ENCODE results near the gene PLEKHB1. TPM values are rescaled to one million over a fixed set of nuclear protein-coding genes. Genes with fewer than 3 reads are reported as not detected.

PLEKHB1 gene
- total RNA-seq, 5 donors from 2014 or later (not counting 1 experiment from before 2014, with no cell fraction given) = 50.8 to 70.6 (median 61.1) TPM

DNA sequence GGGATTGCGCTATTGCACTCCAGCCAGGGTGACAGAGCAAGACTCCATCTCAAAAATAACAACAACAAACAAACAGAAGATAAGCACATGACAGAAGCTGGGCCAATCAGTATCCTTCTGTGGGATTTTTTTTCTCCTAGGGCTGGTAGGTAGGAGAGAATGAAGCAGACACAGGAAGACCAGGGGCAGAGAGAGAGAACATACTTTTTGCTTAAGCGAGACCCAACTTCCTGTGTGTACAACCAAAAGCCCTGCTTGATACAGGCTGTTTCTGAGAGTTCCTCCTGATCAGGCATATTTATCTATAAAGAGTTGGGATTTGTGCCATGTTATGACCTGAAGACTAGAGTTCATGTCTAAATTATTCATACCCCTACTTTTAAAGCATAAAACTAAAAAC lies 12.4 kb upstream of the PLEKHB1 start:
- Histone ChIP-seq H3K4me1 (ENCODE audit: control insufficient read depth in 1 of 2, extremely low read depth in 1 of 2, insufficient read depth in 2 of 2, low read length in 2 of 2) (peaks cover 7 to 14% of the 10 kb centered on the region in 2 experiments), H3K27me3 (replicated peaks in 1 of 2; ENCODE audit: control insufficient read depth in 2 of 2, extremely low read depth in 1 of 2, insufficient read depth in 2 of 2, low read length in 1 of 2) (no peaks in the 10 kb centered on the region), H3K9me3 (no peaks in the 10 kb centered on the region), H3K27ac (ENCODE audit: low read length) (no peak overlapping the region), H3K36me3 (ENCODE audit: control insufficient read depth in 2 of 2, extremely low read depth in 1 of 2, insufficient read depth in 1 of 2, low read length in 1 of 2) (no peaks in the 10 kb centered on the region), H3K4me3 (ENCODE audit: control insufficient read depth in 1 of 2, extremely low read depth in 1 of 2, low read length in 1 of 2) (no peak overlapping the region)
- Mint-ChIP-seq H3K4me1 (peaks cover 6 to 16% (median 8%) of the 10 kb centered on the region in 3 donors), H3K27me3 (no peaks in the 10 kb centered on the region), H3K9me3 (peaks cover 0 to 4% (median 0%) of the 10 kb centered on the region in 3 donors), H3K36me3 (no peaks in the 10 kb centered on the region), H3K4me3 (no peak overlapping the region), H3K27ac (peak overlapping the region; percentile 57 to 82)
- peak; percentile 57 to 86 (median 82) for ATAC-seq (replicated peaks in 1 of 4)
- POLR2A ChIA-PET = no interaction called here
- no CpG with 5 or more reads among the region's 2 CpGs for WGBS (ENCODE audit: insufficient coverage)
- CTCF ChIA-PET = interaction anchor here in 1 of 2 donors (2.3 kb wide), 1 partner anchor 8 kb away, joined by 6 read pairs; no protein-coding TSS in a partner anchor
- peak in 1 of 35 experiments; percentile 27 for DNase-seq

DNA sequence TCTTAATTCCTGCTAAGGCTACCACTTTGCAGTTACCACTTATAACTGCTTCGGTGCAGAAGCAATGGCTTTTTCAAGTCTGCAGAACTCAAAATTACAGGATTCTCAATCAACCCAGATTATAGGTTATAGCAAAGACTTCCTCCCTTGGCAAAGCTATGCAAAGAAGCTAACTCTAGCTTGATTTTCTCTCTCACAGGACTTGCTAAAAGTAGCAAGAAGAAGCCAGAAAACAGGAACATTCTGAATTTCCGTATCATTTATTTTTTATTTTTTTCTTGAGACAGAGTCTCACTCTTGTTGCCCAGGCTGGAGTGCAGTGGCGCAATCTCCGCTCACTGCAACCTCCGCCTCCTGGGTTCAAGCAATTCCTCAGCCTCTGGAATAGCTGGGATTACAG lies 10.7 kb upstream of the PLEKHB1 start:
- Histone ChIP-seq H3K27ac (ENCODE audit: low read length) (no peak overlapping the region), H3K4me3 (ENCODE audit: control insufficient read depth in 1 of 2, extremely low read depth in 1 of 2, low read length in 1 of 2) (no peak overlapping the region), H3K9me3 (no peaks in the 10 kb centered on the region), H3K27me3 (replicated peaks in 1 of 2; ENCODE audit: control insufficient read depth in 2 of 2, extremely low read depth in 1 of 2, insufficient read depth in 2 of 2, low read length in 1 of 2) (peaks cover 0 to 3% of the 10 kb centered on the region in 2 experiments), H3K4me1 (ENCODE audit: control insufficient read depth in 1 of 2, extremely low read depth in 1 of 2, insufficient read depth in 2 of 2, low read length in 2 of 2) (peaks cover 7 to 21% of the 10 kb centered on the region in 2 experiments), H3K36me3 (ENCODE audit: control insufficient read depth in 2 of 2, extremely low read depth in 1 of 2, insufficient read depth in 1 of 2, low read length in 1 of 2) (no peaks in the 10 kb centered on the region)
- POLR2A ChIA-PET = no interaction called here
- H3K27ac Mint-ChIP-seq = no peak overlapping the region
- peaks cover 0 to 4% (median 0%) of the 10 kb centered on the region in 3 donors for H3K9me3 Mint-ChIP-seq
- 97% methylated on average over 5 of the region's 5 CpGs for WGBS (ENCODE audit: insufficient coverage)
- H3K36me3 Mint-ChIP-seq = no peaks in the 10 kb centered on the region
- ATAC-seq (replicated peaks in 1 of 4) (no peak), DNase-seq (no peak)
- H3K27me3 Mint-ChIP-seq = no peaks in the 10 kb centered on the region
- CTCF ChIA-PET = interaction anchor here in 1 of 2 donors (0.6 to 2.3 kb wide), 2 partner anchors 9 to 1394 kb away, joined by 3 to 6 read pairs; no protein-coding TSS in a partner anchor
- H3K4me3 Mint-ChIP-seq = no peak overlapping the region
- peaks cover 14 to 24% (median 15%) of the 10 kb centered on the region in 3 donors for H3K4me1 Mint-ChIP-seq

DNA sequence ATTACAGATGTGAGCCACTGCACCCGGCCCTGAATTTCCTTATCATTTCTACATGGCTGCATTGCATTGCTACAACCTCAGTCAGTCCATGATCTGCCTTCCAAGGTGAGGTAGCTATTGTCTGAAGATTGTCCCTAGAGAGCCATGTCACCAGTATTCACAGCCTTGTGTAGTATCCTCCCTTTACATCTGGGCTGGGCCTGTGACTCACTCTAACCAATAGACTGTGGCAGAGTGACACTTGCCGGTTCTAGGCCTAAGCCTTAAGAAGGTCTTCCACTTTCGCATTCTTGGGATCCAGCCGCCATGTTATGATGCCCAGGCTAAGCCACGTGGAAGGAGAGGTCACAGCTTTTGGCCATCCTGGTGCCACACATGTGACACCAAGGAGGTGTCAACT lies 10.1 kb upstream of the PLEKHB1 start:
- ATAC-seq (replicated peaks in 1 of 4) = no peak
- POLR2A ChIA-PET = no interaction called here
- no peaks in the 10 kb centered on the region for H3K36me3 ChIP-seq (ENCODE audit: control insufficient read depth in 2 of 2, extremely low read depth in 1 of 2, insufficient read depth in 1 of 2, low read length in 1 of 2)

DNA sequence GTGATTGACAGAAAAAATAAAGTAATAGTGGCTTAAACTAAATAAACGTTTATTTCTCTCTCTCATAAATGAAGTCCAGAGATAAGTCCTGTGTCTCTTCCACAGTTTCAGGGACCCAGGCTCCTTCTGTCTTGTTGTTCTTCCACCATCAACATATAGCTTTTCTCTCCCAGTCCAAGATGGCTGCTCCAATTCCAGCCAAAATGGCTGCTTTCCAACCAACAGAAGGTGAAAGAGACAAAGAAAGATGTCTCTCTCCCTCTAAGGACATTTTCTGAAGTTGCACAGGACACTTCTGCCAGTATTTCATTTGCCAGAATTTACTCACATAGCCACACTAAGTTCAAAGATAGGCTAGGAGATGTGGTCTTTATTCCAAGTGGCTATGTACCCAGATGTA lies 9.4 kb upstream of the PLEKHB1 start:
- Histone ChIP-seq H3K4me3 (ENCODE audit: control insufficient read depth in 1 of 2, extremely low read depth in 1 of 2, low read length in 1 of 2) (no peak overlapping the region), H3K36me3 (ENCODE audit: control insufficient read depth in 2 of 2, extremely low read depth in 1 of 2, insufficient read depth in 1 of 2, low read length in 1 of 2) (no peaks in the 10 kb centered on the region), H3K27me3 (replicated peaks in 1 of 2; ENCODE audit: control insufficient read depth in 2 of 2, extremely low read depth in 1 of 2, insufficient read depth in 2 of 2, low read length in 1 of 2) (peaks cover 0 to 3% of the 10 kb centered on the region in 2 experiments), H3K4me1 (ENCODE audit: control insufficient read depth in 1 of 2, extremely low read depth in 1 of 2, insufficient read depth in 2 of 2, low read length in 2 of 2) (peaks cover 12 to 22% of the 10 kb centered on the region in 2 experiments), H3K9me3 (no peaks in the 10 kb centered on the region), H3K27ac (ENCODE audit: low read length) (no peak overlapping the region)
- Mint-ChIP-seq H3K36me3 (no peaks in the 10 kb centered on the region), H3K27ac (no peak overlapping the region), H3K27me3 (no peaks in the 10 kb centered on the region), H3K9me3 (peaks cover 0 to 3% (median 0%) of the 10 kb centered on the region in 3 donors), H3K4me1 (peaks cover 15 to 24% (median 17%) of the 10 kb centered on the region in 3 donors), H3K4me3 (no peak overlapping the region)
- POLR2A ChIA-PET = interaction anchor here in 1 of 2 donors (0.6 kb wide), 1 partner anchor 39 kb away, joined by 5 read pairs; no protein-coding TSS in a partner anchor
- DNase-seq = no peak
- WGBS (ENCODE audit: insufficient coverage) = no CpG with 5 or more reads among the region's 1 CpG
- CTCF ChIA-PET = interaction anchor here in 1 of 2 donors (0.6 to 1.2 kb wide), 2 partner anchors 11 to 1747 kb away, joined by 3 read pairs; no protein-coding TSS in a partner anchor
- no peak for ATAC-seq (replicated peaks in 1 of 4)

More for the DNA sequence above, 10.1 kb upstream of the PLEKHB1 start:
- Histone ChIP-seq H3K27me3 (replicated peaks in 1 of 2; ENCODE audit: control insufficient read depth in 2 of 2, extremely low read depth in 1 of 2, insufficient read depth in 2 of 2, low read length in 1 of 2) (peaks cover 0 to 3% of the 10 kb centered on the region in 2 experiments), H3K27ac (ENCODE audit: low read length) (no peak overlapping the region), H3K4me1 (ENCODE audit: control insufficient read depth in 1 of 2, extremely low read depth in 1 of 2, insufficient read depth in 2 of 2, low read length in 2 of 2) (peaks cover 11 to 22% of the 10 kb centered on the region in 2 experiments), H3K9me3 (no peaks in the 10 kb centered on the region), H3K4me3 (ENCODE audit: control insufficient read depth in 1 of 2, extremely low read depth in 1 of 2, low read length in 1 of 2) (no peak overlapping the region)
- Mint-ChIP-seq H3K27me3 (no peaks in the 10 kb centered on the region), H3K4me3 (no peak overlapping the region), H3K9me3 (peaks cover 0 to 4% (median 0%) of the 10 kb centered on the region in 3 donors), H3K4me1 (peaks cover 15 to 24% (median 17%) of the 10 kb centered on the region in 3 donors), H3K36me3 (no peaks in the 10 kb centered on the region), H3K27ac (no peak overlapping the region)
- 88% methylated on average over 4 of the region's 5 CpGs for WGBS (ENCODE audit: insufficient coverage)
- no peak for DNase-seq
- CTCF ChIA-PET = interaction anchor here (0.6 to 2.3 kb wide), 3 partner anchors 10 to 1394 kb away, joined by 3 to 6 read pairs (median 3); no protein-coding TSS in a partner anchor

DNA sequence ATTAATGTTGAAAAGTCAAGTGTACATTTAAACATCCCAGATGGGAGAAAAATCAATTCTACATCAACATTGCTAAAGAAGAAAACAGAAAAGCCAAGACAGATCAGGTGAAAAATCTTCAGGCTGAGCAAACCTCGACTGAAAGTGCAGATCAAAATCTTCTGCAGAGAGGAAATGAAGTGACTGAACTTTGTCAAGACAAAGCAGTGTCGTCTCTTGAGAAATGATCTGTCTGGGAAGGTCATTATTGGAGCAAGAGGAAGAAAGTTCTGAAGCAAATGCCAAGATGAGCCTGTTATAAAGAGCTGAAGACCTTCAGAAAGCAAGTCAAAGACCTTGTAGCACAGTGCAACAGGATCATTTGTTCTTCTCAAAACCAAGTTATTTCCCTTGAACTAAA lies 5.8 kb upstream of the PLEKHB1 start:
- no peaks in the 10 kb centered on the region for H3K36me3 ChIP-seq (ENCODE audit: control insufficient read depth in 2 of 2, extremely low read depth in 1 of 2, insufficient read depth in 1 of 2, low read length in 1 of 2)
- peak; percentile 45 to 62 (median 57) for ATAC-seq (replicated peaks in 1 of 4)
- peak overlapping the region in 1 of 3 donors; percentile 2 for H3K4me3 Mint-ChIP-seq
- peaks cover 0 to 3% of the 10 kb centered on the region in 2 experiments for H3K27me3 ChIP-seq (replicated peaks in 1 of 2; ENCODE audit: control insufficient read depth in 2 of 2, extremely low read depth in 1 of 2, insufficient read depth in 2 of 2, low read length in 1 of 2)
- no peak for DNase-seq
- CTCF ChIA-PET = interaction anchor here (0.7 to 1.0 kb wide), 2 partner anchors 15 to 20 kb away, joined by 4 read pairs; no protein-coding TSS in a partner anchor
- H3K4me1 Mint-ChIP-seq = peaks cover 8 to 9% (median 9%) of the 10 kb centered on the region in 3 donors
- H3K4me3 ChIP-seq (ENCODE audit: control insufficient read depth in 1 of 2, extremely low read depth in 1 of 2, low read length in 1 of 2) = no peak overlapping the region
- H3K9me3 ChIP-seq = no peaks in the 10 kb centered on the region
- H3K27ac ChIP-seq (ENCODE audit: low read length) = no peak overlapping the region
- H3K27ac Mint-ChIP-seq = peak overlapping the region; percentile 81 to 82
- 19% methylated on average over 2 of the region's 2 CpGs for WGBS (ENCODE audit: insufficient coverage)
- POLR2A ChIA-PET = interaction anchor here in 1 of 2 donors (0.5 kb wide), 1 partner anchor 283 kb away, joined by 4 read pairs; no protein-coding TSS in a partner anchor
- H3K27me3 Mint-ChIP-seq = no peaks in the 10 kb centered on the region
- no peaks in the 10 kb centered on the region for H3K36me3 Mint-ChIP-seq
- H3K9me3 Mint-ChIP-seq = no peaks in the 10 kb centered on the region
- peaks cover 5 to 8% of the 10 kb centered on the region in 2 experiments for H3K4me1 ChIP-seq (ENCODE audit: control insufficient read depth in 1 of 2, extremely low read depth in 1 of 2, insufficient read depth in 2 of 2, low read length in 2 of 2)

DNA sequence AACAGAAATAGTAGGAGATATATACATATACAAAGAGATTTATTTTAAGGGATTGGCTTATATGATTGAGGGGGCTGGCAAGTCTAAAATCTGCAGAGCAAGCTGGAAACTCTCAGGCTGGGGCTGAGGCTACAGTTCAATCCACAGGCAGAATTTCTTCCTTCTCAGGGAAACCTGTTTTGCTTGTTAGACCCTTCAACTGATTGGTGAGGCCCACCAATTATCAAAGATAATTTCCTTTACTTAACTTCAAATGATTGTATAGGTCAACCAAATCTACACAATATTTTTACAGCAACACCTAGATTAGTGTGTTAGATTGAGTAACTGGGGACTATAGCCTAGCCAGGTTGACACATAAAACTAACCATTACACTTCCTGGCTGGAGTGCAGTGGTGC lies 4.7 kb upstream of the PLEKHB1 start:
- ChIA-PET CTCF (no interaction called here), POLR2A (no interaction called here)
- ATAC-seq (replicated peaks in 1 of 4) = no peak
- H3K27ac Mint-ChIP-seq = no peak overlapping the region
- Histone ChIP-seq H3K27me3 (replicated peaks in 1 of 2; ENCODE audit: control insufficient read depth in 2 of 2, extremely low read depth in 1 of 2, insufficient read depth in 2 of 2, low read length in 1 of 2) (peaks cover 0 to 3% of the 10 kb centered on the region in 2 experiments), H3K27ac (ENCODE audit: low read length) (no peak overlapping the region), H3K4me1 (ENCODE audit: control insufficient read depth in 1 of 2, extremely low read depth in 1 of 2, insufficient read depth in 2 of 2, low read length in 2 of 2) (peaks cover 8% of the 10 kb centered on the region in 2 experiments), H3K9me3 (no peaks in the 10 kb centered on the region), H3K36me3 (ENCODE audit: control insufficient read depth in 2 of 2, extremely low read depth in 1 of 2, insufficient read depth in 1 of 2, low read length in 1 of 2) (no peaks in the 10 kb centered on the region), H3K4me3 (ENCODE audit: control insufficient read depth in 1 of 2, extremely low read depth in 1 of 2, low read length in 1 of 2) (no peak overlapping the region)
- H3K4me3 Mint-ChIP-seq = no peak overlapping the region
- H3K27me3 Mint-ChIP-seq = no peaks in the 10 kb centered on the region
- H3K36me3 Mint-ChIP-seq = no peaks in the 10 kb centered on the region
- H3K9me3 Mint-ChIP-seq = no peaks in the 10 kb centered on the region
- no peak for DNase-seq
- peaks cover 8 to 14% (median 10%) of the 10 kb centered on the region in 3 donors for H3K4me1 Mint-ChIP-seq
